HEK293T (cell line): Measurements from ENCODE around the gene DVL2.

ENCODE experiments used
- CTCF ChIA-PET: fragments of 350-600 bp; formaldehyde crosslinking; extraction: SDS; loops from one replicate; lab custom pipeline; 2021; ENCODE audit warnings: antibody characterized with exemption, inconsistent platforms; lab: Yijun Ruan, JAX
- POLR2A ChIA-PET: fragments of 350-600 bp; formaldehyde crosslinking; extraction: SDS; loops from one replicate; lab custom pipeline; 2020; ENCODE audit warnings: antibody characterized with exemption, inconsistent platforms; lab: Yijun Ruan, JAX
- DNase-seq: peaks from one replicate; pipeline ENCODE4 v3.0.0; 2012; ENCODE audit warnings: mixed read lengths; ENCODE audit errors: extremely low spot score
- ARNT ChIP-seq: fragments of 450-650 bp; IDR thresholded peaks from 2 replicates; pipeline ENCODE4 v1.6.1; 2017; ENCODE audit warnings: mild to moderate bottlenecking
- BHLHE40 ChIP-seq: fragments of 450-650 bp; IDR thresholded peaks from 2 replicates; pipeline ENCODE4 v1.6.1; 2016; ENCODE audit warnings: mild to moderate bottlenecking, moderate library complexity, borderline replicate concordance
- CTBP1 ChIP-seq: fragments of 450-650 bp; IDR thresholded peaks from 2 replicates; pipeline ENCODE4 v1.6.1; 2016; ENCODE audit warnings: borderline replicate concordance
- ELF4 ChIP-seq: fragments of 450-650 bp; IDR thresholded peaks from 2 replicates; pipeline ENCODE4 v1.6.1; 2017; ENCODE audit warnings: antibody characterized with exemption
- FOXA1 ChIP-seq: fragments of 450-650 bp; IDR thresholded peaks from 2 replicates; pipeline ENCODE4 v1.6.1; 2016; ENCODE audit warnings: mild to moderate bottlenecking
- FOXK2 ChIP-seq: fragments of 450-650 bp; IDR thresholded peaks from 2 replicates; pipeline ENCODE4 v1.6.1; 2016; ENCODE audit warnings: mild to moderate bottlenecking
- FOXM1 ChIP-seq: fragments of 450-650 bp; IDR thresholded peaks from 2 replicates; pipeline ENCODE4 v1.6.1; 2017; ENCODE audit warnings: mild to moderate bottlenecking, borderline replicate concordance
- HDGF ChIP-seq: fragments of 450-650 bp; IDR thresholded peaks from 2 replicates; pipeline ENCODE4 v1.6.1; 2017; ENCODE audit warnings: antibody characterized with exemption, borderline replicate concordance
- L3MBTL2 ChIP-seq: fragments of 450-650 bp; conservative IDR thresholded peaks from 2 replicates; pipeline ENCODE4 v1.6.1; 2016; ENCODE audit warnings: mild to moderate bottlenecking
- LEF1 ChIP-seq: fragments of 450-650 bp; IDR thresholded peaks from 2 replicates; pipeline ENCODE4 v1.6.1; 2017; ENCODE audit warnings: mild to moderate bottlenecking, borderline replicate concordance
- NFRKB ChIP-seq: fragments of 450-650 bp; IDR thresholded peaks from 2 replicates; pipeline ENCODE4 v1.6.1; 2016; ENCODE audit warnings: mild to moderate bottlenecking, moderate library complexity
- SP1 ChIP-seq: fragments of 450-650 bp; IDR thresholded peaks from 2 replicates; pipeline ENCODE4 v1.6.1; 2017
- SUZ12 ChIP-seq: fragments of 450-650 bp; IDR thresholded peaks from 2 replicates; pipeline ENCODE4 v1.6.1; 2016; ENCODE audit warnings: mild to moderate bottlenecking
- TARDBP ChIP-seq: fragments of 450-650 bp; IDR thresholded peaks from 2 replicates; pipeline ENCODE4 v1.6.1; 2016
- ZNF384 ChIP-seq: fragments of 450-650 bp; IDR thresholded peaks from 2 replicates; pipeline ENCODE4 v1.6.1; 2016
- TF ChIP-seq, protein P1 (sequence below): fragments of 450-650 bp; IDR thresholded peaks from 2 replicates; pipeline ENCODE4 v1.6.1; 2016

The DVL2 gene

DNA sequence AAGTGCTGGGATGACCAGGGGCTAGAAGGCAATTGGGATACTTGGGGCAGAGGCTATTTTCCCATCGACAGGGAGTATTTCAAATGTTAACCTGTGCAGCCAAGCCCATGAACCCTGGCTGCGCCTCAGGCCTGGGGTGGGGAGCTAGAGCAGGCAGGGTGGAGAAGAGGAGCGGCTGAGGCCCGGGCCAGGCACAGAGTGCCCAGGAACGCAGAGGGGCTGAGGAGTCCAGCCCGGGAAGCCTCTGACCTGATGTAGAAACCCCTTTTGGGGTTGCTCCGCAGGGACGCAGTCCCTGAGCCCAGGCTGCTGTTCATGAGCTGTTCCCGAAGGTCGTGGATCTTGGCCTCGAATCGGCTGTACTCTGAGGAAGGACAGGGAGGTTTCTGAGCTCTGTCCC is 38.3 kb downstream of the DVL2 start:
- no peak for DNase-seq
- no peak for TF ChIP-seq L3MBTL2
- TF ChIP-seq ARNT: no peak
- TF ChIP-seq TARDBP: no peak
- TF ChIP-seq BHLHE40: no peak
- TF ChIP-seq, protein P1, sequence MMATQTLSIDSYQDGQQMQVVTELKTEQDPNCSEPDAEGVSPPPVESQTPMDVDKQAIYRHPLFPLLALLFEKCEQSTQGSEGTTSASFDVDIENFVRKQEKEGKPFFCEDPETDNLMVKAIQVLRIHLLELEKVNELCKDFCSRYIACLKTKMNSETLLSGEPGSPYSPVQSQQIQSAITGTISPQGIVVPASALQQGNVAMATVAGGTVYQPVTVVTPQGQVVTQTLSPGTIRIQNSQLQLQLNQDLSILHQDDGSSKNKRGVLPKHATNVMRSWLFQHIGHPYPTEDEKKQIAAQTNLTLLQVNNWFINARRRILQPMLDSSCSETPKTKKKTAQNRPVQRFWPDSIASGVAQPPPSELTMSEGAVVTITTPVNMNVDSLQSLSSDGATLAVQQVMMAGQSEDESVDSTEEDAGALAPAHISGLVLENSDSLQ: no peak
- TF ChIP-seq NFRKB: no peak
- no peak for TF ChIP-seq FOXK2
- no peak for TF ChIP-seq FOXM1
- TF ChIP-seq HDGF: no peak
- no peak for TF ChIP-seq CTBP1
- TF ChIP-seq FOXA1: no peak
- TF ChIP-seq LEF1: no peak
- TF ChIP-seq SUZ12: no peak
- TF ChIP-seq ZNF384: no peak
- TF ChIP-seq SP1: no peak
- TF ChIP-seq ELF4: no peak
- CTCF ChIA-PET: no interaction called here
- POLR2A ChIA-PET: no interaction called here

DNA sequence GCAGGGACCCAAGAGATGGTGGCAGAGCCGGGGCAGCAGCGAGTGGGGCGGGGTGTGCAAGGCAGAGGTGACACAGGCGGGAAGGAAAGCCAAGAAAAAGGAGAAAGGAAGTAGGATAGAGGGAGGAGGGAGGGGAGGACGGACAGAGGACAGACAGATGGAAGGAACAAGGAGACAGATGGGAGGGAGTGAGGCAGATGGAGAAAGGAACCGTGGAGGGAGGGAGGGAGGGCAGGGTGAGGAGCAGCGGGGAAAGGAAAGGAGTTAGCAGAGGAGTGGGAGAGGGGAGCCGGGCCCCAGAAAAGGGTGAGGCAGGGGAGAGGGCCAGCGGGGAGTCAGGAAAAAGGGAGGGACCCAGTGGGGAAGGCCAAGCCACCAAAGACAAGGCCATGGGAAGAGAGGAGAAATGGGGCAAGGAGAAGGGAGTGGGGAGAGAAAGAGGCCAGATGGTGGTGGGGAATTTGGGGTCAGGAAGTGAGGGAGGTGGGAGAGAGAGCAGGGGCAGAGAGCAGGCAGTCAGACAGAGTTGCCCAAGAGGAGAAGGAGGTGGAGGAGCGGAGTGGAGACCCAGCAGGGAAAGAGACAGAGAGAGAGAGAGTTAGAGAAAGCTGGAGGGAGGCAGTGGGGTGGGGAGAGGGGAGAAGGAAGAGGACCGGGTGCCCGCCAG is 41.9 kb downstream of the DVL2 start:
- no peak for DNase-seq
- ChIA-PET CTCF (no interaction called here), POLR2A (no interaction called here)
- TF ChIP-seq SP1 (no peak), ZNF384 (no peak), L3MBTL2 (no peak), LEF1 (no peak), FOXM1 (no peak), ARNT (no peak), SUZ12 (no peak), FOXA1 (no peak), HDGF (no peak), FOXK2 (no peak), TARDBP (no peak), NFRKB (no peak), ELF4 (no peak), CTBP1 (no peak), BHLHE40 (no peak)
- TF ChIP-seq, protein P1: no peak

DNA sequence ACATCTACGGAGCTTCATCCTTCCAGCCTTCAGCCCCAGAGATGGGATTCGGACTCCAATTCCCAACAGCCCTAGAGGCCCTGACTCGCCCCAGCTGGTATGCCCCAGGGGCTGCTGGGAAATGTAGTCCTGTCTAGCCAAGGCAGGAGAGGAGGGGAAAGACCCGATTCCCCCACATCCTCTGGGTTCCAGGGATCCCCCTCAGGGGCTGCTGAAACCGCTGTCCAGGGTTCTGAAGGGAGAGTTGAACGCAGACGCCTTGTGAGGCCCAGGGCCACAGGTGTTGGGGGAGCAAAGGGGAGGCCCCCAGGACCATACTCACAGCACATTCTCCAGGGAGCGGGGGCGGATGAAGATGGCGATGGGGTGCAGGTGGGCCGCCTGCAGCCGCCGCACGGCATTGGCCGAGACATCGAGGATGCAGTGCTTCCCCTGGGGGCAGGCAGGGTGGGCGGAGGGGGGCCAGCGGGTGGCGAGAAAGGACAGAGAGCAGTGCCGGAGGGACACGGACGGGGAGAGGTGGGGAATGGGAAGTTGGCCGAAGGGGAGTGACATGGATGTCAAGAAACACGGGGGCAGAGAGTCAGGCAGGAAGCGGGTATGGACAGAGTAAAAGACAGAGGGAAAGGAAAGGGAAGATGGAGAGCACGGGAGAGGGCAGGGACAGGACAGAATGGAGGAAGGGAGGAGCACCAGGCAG is 42.6 kb downstream of the DVL2 start:
- CTCF ChIA-PET: no interaction called here
- TF ChIP-seq SUZ12: peak; percentile 79
- TF ChIP-seq ELF4: peak; percentile 76; the same call in 1 of the 2 replicates
- no peak for TF ChIP-seq HDGF
- peak; percentile 80 for DNase-seq
- POLR2A ChIA-PET: interaction anchor here (0.9 kb wide), 1 partner anchor 28 kb away, joined by 4 read pairs; the partner anchor contains the start of genes ACADVL and DLG4

DNA sequence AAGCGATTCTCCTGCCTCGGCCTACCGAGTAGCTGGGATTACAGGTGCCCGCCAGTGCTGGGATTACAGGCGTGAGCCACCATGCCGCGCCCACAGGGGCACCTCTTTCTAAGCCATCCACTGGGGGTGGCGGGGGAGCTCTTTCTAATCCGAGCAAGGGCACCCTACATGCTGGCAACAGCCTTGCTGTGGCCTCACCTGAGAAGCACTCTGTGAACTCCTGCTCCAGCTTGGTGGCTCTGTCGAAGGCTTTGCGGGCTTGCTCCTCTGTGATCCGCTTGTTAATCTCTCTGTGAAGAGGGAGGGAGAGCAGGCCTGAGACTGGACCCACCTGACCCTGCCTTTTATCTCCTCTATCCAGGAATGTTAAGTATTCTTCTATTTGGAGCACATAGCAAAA is 43.2 kb downstream of the DVL2 start:
- no peak for DNase-seq
- TF ChIP-seq TARDBP: no peak
- CTCF ChIA-PET: interaction anchor here (0.7 kb wide), 1 partner anchor 28 kb away, joined by 3 read pairs; the partner anchor contains the start of gene DLG4
- POLR2A ChIA-PET: interaction anchor here (0.7 to 0.9 kb wide), 2 partner anchors 12 to 28 kb away, joined by 3 to 4 read pairs; partner anchors contain the start of genes ACADVL, ASGR1 and DLG4

DNA sequence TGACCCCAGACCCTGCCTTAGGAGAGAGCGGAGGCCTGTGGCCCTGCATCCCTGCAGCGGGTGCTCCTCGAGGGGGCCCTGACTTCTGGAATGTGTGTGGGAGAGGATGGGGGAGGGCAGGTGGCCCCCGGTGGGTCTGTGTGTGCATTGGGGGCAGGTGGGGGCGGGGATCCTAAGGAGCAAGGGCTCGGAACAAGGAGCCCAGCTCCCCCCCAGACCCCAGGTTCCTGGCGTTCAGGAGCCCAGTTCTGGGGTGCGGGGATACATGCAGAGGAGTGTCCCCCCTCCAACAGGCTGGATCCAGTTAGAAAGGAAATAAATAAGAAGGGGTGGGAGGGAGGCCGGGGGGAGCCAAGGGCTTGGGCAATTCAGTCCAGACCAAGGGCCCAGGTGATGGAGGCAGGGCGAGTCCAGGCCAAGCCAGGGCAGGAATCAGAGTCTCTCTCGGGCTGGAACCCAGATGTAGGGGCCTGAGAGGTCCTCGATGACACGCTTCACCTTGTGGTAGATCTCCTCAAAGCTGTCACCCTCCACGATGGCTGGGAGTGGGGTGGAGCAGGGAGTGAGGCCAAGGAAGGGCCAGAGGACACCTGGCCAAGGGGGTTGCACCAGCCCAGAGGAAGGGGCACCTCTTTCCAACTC is 43.9 kb downstream of the DVL2 start:
- TF ChIP-seq LEF1: no peak
- TF ChIP-seq FOXA1: no peak
- POLR2A ChIA-PET: interaction anchor here (0.7 to 0.9 kb wide), 2 partner anchors 12 to 29 kb away, joined by 3 to 4 read pairs; partner anchors contain the start of genes ACADVL, ASGR1 and DLG4
- CTCF ChIA-PET: interaction anchor here (0.7 kb wide), 1 partner anchor 29 kb away, joined by 3 read pairs; the partner anchor contains the start of gene DLG4
- DNase-seq: no peak

DNA sequence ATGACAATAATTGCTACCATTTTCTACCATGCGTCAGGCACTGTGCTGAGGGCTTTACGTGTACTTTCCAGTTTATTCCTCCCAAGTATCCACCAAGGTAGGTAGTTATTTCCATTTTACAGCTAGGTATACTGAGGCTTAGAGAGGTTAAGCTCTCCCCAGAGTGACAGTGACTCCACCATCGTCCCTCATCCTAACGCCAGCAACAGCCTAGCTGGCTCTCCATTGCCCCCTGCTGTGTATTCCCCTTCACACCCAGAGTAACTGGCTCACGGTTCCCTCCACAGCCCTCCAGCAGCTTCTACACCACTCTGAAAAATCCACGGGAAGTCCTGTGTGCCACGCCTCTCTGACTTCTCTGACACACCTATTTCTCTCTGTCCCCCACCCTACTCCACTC is 48.1 kb downstream of the DVL2 start:
- DNase-seq: peak; percentile 40
- CTCF ChIA-PET: interaction anchor here (0.7 kb wide), 1 partner anchor 9 kb away, joined by 3 read pairs; no protein-coding TSS in a partner anchor
- TF ChIP-seq FOXA1 (no peak), HDGF (no peak), FOXM1 (no peak), ELF4 (no peak), ZNF384 (no peak), SUZ12 (no peak), NFRKB (no peak), BHLHE40 (no peak), SP1 (no peak), L3MBTL2 (no peak), TARDBP (no peak), ARNT (no peak), FOXK2 (no peak), LEF1 (no peak), CTBP1 (no peak)
- TF ChIP-seq, protein P1: no peak
- POLR2A ChIA-PET: interaction anchor here (0.9 kb wide), 1 partner anchor 33 kb away, joined by 3 read pairs; the partner anchor contains the start of genes ACADVL and DLG4
